Spleen (tissue), 7 donors: ENCODE data around the gene CASTOR1.

Experiments used
- POLR2A ChIP-seq, 3 donors: fragments of 450-650 bp; IDR thresholded peaks; one replicate each; pipeline ENCODE4 v1.5.1; 2017; ENCODE audit warnings: antibody characterized with exemption in 3 of 3, mild to moderate bottlenecking in 1 of 3
- TF ChIP-seq, protein P1 (sequence below), 11 experiments: fragments of 200-600 bp in 7 of 11; fragments of 450-650 bp in 4 of 11; sonication (generic) in 4 of 11; IDR thresholded peaks in 8 of 11; conservative IDR thresholded peaks in 3 of 11; 1 replicate in 7 of 11; 2 replicates in 4 of 11; pipeline versions ENCODE4 v1.4.0 to v1.8.0; 2016 to 2021; ENCODE audit warnings: antibody characterized with exemption in 11 of 11, inconsistent platforms in 4 of 11, mild to moderate bottlenecking in 1 of 11
- donor health status: DM: no; HTN: no; CAD: no; lungs with moderate emphysema.
- donor health status: DM: no; HTN: no; CAD: no.
- donor health status: DM: no; HTN: no; CAD: no.

DNA sequence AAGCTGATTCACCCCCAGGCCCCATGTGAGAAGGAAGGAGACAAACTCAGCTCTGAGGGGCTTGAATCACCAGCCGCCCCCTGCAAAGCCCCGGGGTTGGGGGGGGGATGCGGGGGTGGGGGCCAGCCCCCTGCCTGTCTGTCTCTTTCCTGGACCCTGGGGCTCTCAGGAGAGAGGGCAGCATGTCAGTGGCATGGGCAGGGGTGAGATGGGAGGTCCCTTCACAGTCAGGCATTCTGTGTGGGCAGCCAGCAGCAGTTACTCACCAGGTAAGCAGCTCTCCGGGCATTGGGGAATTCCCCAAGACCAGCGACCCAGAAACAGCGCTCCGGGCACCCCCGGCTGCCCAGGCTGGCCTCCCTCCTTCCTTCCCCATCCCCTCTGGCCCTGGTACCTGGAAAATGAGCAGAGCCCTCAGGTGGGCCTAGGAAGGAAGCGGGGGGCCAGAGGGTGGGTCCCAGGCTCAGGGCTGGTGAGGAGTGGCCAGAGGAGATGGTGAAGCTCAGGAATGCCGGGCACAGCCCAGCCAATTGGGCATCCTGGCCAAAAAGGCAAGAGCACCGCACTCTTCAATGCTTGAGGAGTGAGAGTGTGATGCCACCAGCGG lies 38.5 kb downstream of the CASTOR1 start:
- TF ChIP-seq, protein P1, sequence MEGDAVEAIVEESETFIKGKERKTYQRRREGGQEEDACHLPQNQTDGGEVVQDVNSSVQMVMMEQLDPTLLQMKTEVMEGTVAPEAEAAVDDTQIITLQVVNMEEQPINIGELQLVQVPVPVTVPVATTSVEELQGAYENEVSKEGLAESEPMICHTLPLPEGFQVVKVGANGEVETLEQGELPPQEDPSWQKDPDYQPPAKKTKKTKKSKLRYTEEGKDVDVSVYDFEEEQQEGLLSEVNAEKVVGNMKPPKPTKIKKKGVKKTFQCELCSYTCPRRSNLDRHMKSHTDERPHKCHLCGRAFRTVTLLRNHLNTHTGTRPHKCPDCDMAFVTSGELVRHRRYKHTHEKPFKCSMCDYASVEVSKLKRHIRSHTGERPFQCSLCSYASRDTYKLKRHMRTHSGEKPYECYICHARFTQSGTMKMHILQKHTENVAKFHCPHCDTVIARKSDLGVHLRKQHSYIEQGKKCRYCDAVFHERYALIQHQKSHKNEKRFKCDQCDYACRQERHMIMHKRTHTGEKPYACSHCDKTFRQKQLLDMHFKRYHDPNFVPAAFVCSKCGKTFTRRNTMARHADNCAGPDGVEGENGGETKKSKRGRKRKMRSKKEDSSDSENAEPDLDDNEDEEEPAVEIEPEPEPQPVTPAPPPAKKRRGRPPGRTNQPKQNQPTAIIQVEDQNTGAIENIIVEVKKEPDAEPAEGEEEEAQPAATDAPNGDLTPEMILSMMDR (IDR thresholded peaks at IDR 0.05 in 8 of 11, conservative IDR thresholded peaks at IDR 0.05 in 3 of 11), result no peak
- TF ChIP-seq POLR2A (IDR thresholded peaks at IDR 0.05), result no peak
